Measurements from ENCODE around the gene ARHGEF40.
A peak's percentile ranks its signal among the peaks of the same experiment; 100 is the strongest.

The ARHGEF40 gene

DNA sequence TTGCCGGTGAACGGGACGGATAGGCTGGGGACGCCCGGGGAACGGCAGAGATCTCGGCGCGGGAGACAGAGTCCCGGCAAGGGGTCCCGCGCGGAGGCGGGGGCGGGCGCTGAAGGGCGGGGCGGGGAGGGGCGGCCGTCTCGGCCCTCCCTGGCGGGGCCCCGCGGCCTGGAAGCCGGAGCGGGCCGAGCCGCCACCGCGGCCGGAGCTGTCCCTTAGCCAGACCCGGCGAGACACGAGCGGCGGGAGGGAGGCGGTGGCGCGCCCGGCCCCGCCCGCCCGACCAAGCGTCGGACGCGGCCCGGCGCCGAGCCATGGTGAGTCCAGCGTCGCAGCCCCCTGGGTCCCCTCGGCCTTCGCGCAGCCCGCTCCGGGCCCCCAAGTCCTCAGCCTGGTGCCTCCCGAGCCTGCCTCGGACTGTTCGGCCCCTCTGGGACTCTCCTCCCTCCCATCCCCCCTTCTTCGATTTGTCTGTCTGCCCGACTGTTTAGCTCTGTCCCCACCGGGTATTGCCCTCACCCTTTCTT lies at the start of gene ARHGEF40:
Gene ARHGEF40, plus strand, starts transcription at position 222 of the 527 bp plus-strand sequence. Its CDS starts 93 bp downstream, at position 315.
- peak; percentile 74 for DNase-seq (ENCODE audit: low spot score)

DNA sequence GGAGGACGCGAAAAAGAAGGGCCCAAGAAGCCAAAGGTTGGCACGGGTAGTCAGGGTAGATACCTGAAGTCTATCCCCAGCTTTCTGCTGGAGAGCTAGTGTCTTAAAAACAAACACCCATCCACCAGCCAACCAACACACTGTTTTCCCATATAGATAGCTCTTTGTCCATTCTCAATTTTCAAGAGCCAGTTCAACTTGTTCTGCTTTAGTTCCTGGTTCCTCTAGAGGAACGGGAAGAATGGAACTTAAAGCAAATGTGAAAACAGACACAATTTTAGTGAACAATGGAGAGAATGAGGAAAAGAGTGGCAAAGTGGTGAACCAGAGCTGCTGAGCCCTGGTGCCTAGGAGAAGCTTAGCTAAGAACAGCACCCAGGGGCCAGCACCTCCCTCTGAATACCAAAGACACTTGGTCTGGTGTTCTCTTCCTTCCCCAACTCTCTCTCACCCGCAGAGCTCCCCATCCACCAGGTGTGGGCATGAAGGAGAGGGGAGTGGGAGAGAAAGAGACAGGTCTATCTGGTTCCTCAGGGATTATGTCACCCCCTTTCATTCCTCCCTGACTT lies 49.0 kb upstream of the ARHGEF40 start:
- DNase-seq (ENCODE audit: low spot score): no peak

DNA sequence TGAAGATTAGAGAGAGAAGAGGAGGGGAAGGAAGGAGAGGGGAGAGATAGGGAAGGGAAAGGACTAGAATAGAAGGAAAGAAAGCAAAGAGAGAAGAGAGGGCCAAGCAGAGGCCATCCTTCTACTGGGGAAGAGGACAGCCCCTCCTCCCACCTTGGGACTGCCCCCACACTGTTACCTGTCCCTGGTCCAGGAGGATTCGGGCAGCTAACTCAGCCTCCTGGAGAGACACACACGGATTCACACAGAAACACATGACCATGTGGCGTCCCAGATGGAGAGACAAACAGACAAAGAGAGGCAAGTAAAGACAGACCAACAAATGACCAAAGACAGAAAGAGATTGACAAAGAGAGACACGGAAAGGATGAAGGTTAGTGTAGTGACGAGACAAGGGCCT lies 47.4 kb upstream of the ARHGEF40 start:
- DNase-seq (ENCODE audit: low spot score): no peak

DNA sequence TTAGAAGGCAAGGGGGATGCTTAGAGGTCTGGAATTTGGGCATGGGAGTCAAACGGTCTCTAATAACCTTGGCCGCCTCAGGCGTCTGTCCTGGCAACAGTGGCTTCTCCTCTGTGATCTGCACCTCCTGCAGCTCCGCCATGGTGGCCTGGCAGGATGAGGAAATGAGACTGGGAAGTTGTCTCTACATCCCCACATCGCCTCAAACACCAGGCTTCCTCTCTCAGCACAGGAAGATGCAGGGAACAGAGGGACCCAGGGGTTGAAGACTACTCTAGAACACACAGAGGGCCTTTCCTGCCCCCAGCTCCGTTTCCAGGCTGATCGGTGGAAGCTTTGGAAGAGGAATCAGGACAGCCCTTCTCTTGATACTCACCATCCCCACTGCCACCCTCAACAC lies 46.9 kb upstream of the ARHGEF40 start:
- DNase-seq (ENCODE audit: low spot score): no peak

DNA sequence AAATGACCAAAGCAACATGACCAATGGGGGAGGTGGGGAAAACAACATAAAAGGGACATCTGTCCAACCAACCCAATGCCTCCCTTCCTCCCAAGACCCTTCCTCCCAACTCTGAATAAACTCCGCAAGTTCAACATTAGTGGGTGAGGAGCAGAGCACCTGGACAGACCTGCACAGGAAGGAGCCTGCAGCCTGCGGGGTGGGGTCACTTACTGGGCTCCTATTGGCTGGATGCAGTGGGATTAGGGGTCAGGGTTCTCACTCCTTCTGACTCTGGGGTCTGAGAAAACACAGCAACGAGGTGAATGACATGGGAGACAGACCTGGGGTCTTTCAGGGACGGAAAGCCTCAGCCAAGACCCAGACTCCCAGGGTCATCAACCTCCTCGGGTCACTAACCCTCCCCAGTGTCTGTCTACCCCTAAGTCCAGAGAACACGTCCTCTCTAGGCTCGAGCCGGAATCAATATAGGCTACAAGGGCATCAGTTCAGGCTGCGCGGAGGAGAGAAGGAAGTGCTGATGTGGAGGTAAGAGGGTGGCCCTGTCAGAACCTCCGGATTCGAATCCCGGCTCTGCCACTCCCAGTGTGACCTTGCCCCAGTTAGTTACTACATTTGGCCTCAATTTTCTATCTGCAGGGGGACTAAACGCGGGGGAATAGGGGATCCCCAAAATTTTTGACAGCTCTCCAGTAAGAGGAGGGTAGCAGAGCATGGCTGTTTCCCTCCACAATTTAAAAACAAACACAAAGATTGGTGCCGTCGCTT lies 46.1 kb upstream of the ARHGEF40 start:
- DNase-seq (ENCODE audit: low spot score): no peak

DNA sequence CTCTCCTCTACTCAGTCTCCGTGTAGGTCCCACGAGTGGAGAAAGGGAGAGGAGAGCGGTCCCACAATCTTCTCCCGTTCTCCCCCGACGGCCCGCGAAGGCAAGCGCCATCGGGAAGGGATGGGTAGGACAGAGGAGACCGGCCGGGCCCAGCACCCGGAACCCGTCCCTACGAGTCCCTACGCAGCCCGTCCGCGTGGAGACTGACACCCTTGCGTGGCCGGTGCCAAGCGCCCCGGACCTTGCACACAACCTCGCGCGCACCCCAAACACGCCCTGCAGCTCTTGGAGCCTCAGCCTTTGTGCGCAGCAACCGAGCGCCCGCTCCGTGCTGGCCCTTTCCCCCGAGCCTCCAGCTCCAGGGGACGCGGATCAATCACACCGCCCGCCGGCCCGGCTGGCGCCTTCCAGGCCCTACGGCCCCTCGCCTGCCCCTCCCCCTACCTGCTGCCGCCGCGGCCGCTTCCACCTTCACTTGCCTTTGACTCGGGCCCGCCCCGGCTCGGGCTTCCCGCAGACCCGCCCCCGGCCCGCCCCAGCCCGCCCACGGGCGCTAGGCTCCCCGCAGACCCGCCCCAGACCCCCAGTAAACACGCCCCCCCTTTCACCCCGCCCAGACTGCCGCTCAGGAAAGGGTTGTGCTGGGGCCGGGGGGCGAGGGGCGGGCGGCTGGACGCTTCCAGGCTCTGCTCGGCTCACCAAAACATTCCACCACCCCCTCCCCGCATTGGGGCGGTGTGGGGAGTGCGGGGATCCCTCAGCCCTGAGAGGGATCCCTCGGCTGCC lies 45.3 kb upstream of the ARHGEF40 start, which contains the start of gene NDRG2:
Gene NDRG2, minus strand, starts transcription at position 477 of the 786 bp plus-strand sequence. CDS start 1,746 bp downstream, outside the sequence.
- DNase-seq (ENCODE audit: low spot score): peak; percentile 98

DNA sequence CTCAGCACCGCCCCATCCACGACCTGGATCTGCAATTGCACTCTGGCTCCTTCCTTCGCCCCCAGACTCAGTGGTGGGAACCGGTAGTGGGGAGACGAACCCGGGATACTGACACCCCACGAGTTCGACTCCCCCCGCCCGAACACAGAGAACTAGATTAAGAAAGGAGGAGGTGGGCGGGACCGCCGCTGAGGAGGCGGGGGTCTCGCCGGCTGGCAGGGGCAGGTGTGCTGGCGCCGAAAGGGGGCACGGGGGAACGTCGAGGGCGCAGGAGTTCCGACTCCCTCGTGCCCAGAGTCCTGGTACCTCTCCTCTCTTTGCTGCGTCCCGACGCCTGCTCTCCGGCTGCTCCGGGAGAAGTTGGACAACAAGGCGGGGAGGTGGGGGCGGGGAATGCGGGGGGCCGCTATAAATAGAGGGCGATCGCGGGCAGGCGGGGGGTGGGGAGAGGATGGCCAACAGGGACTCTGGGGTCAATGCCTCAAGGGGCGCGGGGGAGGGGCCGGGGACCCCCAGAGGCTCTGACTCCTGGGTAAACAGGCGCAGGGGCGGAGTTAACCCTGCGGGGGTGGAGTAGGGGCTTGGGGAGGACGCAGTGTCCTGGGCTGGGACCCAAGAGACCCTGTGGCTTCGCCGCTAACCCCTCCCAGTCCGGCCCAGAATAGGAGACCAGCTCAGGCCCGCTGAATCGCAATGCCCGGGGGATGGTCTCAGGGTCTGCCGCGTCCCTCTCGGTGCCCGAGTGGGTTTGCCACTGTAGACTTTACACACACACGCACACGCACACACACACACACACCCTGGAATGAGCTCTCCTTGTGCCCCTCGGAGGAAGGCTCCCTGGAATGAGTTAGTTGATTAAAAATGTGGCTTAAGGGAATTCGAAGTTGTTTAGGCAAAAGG lies 44.5 kb upstream of the ARHGEF40 start:
- peak; percentile 77 for DNase-seq (ENCODE audit: low spot score)

DNA sequence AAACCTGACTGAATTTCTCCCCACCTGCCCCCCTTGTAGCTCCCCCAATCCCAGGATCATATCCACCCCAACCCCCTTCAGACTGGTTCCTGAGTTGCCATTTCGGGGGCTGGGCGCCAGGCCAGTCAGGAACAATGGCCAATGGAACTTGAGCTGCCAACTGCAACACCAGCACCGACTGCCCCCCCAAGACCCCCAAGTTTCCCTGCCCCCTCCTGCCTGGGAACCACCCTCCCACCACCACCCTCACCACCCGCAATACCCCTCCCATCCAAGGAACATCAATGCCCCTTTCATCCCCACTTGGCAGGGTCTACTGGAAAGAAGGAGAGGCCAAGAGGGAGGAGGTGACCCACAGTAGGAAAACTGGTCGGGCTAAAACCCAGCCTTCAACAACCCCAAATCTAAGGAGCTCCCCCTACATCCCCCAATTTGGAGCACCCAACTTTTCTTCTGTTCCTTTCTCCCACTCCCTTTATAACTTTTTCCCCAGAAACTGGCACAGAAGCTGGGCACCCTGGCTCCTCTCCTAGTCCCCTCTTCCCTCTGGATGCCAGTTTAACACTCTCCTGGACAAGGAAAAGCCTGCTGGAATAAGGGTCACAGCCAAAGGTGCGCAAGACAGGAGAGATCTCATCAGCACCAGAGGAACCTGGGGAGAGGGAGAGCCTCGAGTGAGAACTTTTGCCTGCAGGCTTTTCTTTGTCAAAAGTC lies 43.7 kb upstream of the ARHGEF40 start:
- peak; percentile 46 for DNase-seq (ENCODE audit: low spot score)

DNA sequence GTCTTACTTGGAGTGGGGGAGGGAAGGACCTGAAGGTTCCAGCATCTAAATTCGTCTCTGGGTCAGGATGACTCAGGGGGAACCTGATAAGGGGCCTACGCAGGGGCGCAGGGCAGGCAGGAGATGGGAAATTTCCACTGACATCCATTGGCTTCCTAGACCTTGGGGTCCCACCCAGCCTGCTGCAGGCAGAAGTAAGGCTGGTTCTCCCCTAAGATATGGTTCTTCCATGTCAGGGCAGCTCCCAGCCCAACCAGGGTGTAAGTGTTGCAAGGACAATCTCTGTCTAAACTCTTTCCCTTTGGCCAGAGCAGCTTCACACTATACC lies 43.2 kb upstream of the ARHGEF40 start:
- peak; percentile 31 for DNase-seq (ENCODE audit: low spot score)

DNA sequence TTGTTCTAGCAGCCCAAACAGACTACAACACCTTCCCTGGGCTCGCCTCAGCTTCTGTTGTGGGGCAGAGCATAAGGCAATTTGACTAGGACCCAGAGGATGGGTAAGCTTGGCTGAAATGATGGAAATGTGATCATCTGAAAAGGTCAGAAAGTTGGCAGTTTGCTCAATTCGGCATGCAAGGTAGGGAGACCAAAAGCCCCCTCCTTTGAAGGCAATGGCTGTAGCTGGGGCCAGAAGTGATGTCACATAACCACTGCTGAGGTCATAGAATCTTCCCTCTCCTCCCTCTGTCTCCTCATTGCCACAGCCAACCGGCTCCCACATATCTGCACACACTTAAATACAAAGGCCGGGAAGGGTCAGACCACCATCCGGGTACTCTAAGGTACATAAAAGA lies 40.2 kb upstream of the ARHGEF40 start, which contains the start of gene TPPP2:
Gene TPPP2, plus strand, starts transcription at position 301 of the 400 bp plus-strand sequence. CDS start 365 bp downstream, outside the sequence.
- no peak for DNase-seq (ENCODE audit: low spot score)

DNA sequence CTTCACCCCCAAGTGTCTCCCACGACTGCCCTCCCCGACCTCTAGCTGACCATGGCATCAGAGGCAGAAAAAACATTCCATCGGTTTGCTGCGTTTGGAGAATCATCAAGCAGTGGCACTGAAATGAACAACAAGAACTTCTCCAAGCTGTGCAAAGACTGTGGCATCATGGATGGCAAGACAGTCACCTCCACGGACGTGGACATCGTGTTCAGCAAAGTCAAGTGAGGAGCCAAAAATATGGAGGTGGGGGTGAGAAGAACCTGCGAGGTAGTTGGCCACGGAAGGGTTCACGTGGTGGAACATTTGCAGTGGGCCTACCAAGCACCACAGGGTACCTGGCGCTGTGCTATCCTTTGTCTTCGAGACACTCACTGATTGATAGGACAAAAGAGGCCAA lies 39.6 kb upstream of the ARHGEF40 start:
- no peak for DNase-seq (ENCODE audit: low spot score)

DNA sequence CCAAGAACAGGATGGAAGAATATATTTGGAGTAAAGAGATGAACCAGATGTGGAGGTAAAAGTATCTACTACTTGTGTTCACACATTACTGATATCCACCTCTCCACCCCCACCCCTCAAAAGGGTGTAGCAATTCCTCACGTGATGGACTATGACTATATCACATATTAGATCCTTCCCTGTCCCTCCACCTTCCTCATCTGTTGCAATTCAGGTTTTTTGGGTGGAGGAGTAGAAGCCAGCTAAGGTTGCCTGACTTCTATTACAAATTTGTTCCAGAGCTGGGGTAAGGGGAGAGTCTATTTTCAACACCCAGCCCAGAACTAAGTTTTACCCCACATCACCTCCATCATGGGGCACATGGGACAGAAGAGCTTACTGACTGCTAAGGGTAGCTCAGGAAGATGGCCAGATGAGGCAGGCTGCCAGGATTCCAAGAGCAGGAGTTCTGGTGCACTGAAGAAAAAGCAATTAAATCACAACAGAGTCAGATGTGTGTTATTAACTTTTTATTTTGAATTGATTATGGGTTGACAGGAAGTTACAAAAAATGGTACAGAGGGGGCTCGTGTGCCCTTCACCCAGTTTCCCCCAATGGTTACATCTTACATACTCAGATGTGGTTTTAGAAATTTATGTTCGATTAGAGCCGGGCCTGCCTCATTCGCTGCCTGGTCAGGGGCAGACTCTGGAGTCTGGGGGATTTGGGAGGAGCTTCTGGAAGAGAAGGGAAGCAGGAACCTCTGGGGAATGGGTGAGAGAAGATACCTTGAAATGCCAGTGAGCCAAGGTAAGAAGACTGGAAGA lies 37.6 kb upstream of the ARHGEF40 start:
- no peak for DNase-seq (ENCODE audit: low spot score)

DNA sequence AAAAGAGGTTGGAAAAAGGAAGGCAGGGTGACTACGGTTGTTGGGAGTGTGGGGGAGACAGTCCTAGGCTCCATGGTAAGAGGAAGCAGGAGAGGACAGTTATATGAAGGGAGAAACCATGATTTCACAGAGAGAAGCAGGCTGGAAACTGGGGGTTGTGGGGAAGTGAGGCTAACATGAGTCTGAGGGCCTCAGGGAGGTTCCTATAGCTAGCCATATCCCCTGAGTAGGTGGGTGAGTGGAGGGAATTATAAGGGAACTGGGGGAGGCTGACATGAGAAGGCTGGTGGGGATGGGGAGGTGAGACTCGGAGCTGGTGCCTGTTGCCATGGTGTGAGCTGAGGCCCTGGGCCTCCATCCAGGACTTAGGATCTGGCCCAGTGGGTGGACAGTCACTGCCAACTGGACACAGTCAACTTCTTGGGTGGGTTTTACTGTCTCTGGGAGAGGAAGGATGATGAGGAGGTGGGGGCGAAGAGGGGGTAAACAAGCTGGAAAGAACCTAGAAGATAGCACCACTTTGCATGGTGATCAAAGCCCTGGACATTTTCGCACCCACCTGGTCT lies 36.9 kb upstream of the ARHGEF40 start:
- DNase-seq (ENCODE audit: low spot score): no peak

DNA sequence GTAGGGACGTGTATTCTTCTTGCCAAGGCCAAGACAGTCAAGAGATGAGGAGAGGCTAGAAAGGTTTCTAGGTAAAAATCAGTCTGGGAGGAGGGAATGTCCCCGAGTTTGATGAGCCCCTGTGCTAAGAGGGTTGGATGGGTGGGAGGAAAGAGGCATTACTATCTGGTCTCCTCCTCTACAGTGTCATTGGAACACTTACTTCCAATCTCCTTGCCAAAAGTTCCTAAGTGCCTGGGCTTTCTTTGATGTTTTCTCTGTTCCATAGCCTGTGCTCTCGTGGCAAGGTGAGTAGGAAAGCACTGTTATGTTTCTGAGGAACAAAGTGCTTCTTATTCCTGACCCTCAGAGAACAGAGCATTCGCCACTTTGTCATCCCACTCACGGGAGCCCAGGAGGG lies 35.4 kb upstream of the ARHGEF40 start, which contains the start of gene RNASE13:
Gene RNASE13, minus strand, starts transcription at position 101 of the 400 bp plus-strand sequence. CDS start 519 bp downstream, outside the sequence.
- no peak for DNase-seq (ENCODE audit: low spot score)

DNA sequence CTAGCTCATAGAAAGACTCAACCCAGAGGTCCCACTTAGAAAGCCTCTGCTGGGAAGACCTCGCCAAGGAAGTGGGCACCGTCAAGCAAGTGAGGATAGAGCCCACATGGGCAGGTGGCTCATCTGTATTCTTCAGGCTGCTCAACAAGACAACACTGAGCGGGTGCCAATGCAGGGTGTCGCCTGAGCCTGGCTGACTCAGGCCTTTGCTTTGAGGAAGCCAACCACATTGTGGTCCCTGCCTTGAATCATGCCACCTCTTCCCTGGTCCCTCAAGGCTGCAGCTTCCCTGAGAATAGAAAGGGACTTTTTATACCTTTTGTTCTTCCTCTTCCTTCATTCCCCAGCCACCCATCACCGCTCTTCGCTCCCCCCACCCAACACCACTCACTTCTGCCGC lies 33.4 kb upstream of the ARHGEF40 start:
- DNase-seq (ENCODE audit: low spot score): no peak

DNA sequence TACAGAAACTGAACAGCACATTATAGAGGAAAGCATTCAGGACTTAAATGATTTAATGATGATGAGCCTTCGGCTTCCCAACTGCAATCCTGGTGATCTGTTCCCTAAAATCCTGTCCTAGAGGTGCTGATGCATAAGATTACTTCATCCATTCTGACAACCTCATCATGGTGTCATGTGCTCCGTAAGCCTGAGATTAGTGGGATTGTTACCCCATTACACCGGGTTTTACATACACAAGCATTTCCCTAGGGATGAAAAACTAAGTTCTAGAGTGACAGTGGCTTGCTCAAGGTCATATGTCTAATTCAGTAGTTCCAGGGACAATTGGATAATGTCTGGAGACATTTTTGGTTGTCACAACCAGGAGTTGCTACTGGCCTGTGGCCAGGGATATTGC lies 32.9 kb upstream of the ARHGEF40 start:
- DNase-seq (ENCODE audit: low spot score): no peak

DNA sequence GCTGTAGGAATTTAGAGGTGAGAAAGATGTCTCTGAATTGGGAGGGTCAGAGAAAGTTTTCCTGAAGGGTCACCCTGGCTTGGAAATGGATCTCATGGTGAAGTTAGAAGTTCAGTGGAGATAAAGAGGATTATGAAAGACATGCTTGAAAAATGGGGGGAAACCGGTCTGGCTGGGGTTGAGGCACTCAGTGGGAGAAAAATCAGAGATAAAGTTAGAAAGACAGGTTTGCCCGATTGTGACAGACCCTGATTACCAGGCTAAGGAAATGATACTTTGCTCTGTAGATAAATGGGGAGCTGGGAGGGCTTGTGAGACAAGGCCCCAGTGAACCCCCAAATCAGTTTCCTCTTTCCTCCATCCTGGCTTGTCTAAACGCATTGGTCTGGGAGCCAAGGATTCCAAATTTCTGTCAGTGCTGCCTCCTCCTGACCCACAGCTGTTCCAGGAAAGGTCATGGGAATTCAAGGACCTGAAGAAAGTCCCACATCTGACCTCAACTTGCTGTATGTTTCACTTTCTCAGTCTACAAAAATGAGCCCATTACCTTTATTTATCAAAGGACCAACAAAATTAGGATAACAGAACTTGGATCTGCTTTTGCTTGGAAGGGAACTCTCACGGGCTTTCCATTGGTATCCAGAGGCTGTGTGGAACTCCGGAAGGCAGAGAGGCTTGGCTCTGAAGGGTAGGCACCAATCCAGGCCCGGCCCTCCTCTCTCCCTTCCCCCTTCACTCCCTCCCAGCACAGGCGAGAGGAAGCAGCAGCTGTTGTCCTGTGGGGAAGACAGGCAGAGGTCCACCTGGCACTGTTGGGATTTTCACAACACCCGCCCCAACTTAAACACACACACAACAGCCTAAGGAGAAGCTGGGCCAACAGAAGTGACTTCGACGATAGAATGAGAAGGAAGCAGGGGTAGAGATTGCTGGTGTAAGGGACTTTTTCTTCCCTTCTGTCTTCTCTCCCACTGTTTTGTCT lies 31.4 kb upstream of the ARHGEF40 start:
- peak; percentile 54 for DNase-seq (ENCODE audit: low spot score)
